ENCODE data around the gene EGFL7. TPM values are rescaled to one million over a fixed set of nuclear protein-coding genes. Genes with fewer than 3 reads are reported as not detected.

EGFL7 gene
- total RNA-seq, 1 donor from 2014 or later, result 16.3 TPM

DNA sequence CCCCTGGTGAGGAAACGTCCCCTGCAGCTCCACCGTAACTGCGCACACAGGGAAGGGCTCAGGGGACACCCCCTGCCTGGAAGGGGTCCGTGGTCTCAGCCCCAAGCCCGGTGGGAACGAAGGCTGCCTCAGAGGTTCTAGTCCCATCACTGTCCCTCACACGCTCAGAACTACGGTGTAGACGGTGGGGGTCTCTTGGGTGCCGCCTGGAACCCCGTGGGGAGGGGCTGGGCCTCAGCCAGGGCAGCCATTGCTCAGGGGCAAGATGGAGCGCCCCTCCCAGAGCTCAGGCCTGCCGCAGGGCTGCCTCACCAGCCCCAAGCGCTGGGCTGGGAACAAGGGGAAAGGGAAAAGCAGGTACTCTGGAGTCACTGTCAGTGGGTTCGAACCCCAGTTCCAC lies 21.6 kb downstream of the EGFL7 start:
- Mint-ChIP-seq H3K27me3 (peaks cover 7% of the 10 kb centered on the region), H3K27ac (no peak overlapping the region), H3K9me3 (ENCODE audit: low read depth) (no peaks in the 10 kb centered on the region), H3K4me3 (ENCODE audit: low read depth) (no peak overlapping the region), H3K4me1 (ENCODE audit: low read depth) (peaks cover 6% of the 10 kb centered on the region), H3K36me3 (ENCODE audit: insufficient read depth) (no peaks in the 10 kb centered on the region)
- no peak for DNase-seq (ENCODE audit: low spot score, unreplicated experiment)
- TF ChIP-seq, protein P1, sequence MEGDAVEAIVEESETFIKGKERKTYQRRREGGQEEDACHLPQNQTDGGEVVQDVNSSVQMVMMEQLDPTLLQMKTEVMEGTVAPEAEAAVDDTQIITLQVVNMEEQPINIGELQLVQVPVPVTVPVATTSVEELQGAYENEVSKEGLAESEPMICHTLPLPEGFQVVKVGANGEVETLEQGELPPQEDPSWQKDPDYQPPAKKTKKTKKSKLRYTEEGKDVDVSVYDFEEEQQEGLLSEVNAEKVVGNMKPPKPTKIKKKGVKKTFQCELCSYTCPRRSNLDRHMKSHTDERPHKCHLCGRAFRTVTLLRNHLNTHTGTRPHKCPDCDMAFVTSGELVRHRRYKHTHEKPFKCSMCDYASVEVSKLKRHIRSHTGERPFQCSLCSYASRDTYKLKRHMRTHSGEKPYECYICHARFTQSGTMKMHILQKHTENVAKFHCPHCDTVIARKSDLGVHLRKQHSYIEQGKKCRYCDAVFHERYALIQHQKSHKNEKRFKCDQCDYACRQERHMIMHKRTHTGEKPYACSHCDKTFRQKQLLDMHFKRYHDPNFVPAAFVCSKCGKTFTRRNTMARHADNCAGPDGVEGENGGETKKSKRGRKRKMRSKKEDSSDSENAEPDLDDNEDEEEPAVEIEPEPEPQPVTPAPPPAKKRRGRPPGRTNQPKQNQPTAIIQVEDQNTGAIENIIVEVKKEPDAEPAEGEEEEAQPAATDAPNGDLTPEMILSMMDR (IDR thresholded peaks at IDR 0.05; ENCODE audit: unreplicated experiment), result no peak

DNA sequence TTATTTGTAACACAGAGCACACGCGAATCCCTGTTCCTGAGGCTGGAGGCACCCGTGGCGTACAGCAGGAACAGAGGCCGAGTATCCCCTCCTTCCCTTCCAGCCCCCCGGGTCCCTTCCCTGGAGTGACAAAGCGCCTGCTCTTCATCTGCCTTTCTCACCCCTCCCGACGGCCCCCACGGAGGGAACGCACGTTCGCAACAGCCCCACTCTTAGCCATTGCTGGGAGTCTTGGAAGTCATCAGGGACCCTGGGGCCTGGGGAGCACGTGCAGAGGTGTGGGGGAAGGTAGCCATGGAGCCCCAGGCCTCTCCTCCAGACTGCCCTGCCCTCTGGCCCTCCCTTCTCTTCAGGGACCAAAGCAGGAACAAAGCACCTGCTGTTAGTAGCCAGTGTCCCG lies 22.1 kb downstream of the EGFL7 start:
- Mint-ChIP-seq H3K36me3 (ENCODE audit: insufficient read depth) (no peaks in the 10 kb centered on the region), H3K4me3 (ENCODE audit: low read depth) (no peak overlapping the region), H3K27ac (no peak overlapping the region), H3K4me1 (ENCODE audit: low read depth) (peaks cover 6% of the 10 kb centered on the region), H3K9me3 (ENCODE audit: low read depth) (no peaks in the 10 kb centered on the region), H3K27me3 (peaks cover 7% of the 10 kb centered on the region)
- TF ChIP-seq, protein P1 (IDR thresholded peaks at IDR 0.05; ENCODE audit: unreplicated experiment), result no peak
- no peak for DNase-seq (ENCODE audit: low spot score, unreplicated experiment)

DNA sequence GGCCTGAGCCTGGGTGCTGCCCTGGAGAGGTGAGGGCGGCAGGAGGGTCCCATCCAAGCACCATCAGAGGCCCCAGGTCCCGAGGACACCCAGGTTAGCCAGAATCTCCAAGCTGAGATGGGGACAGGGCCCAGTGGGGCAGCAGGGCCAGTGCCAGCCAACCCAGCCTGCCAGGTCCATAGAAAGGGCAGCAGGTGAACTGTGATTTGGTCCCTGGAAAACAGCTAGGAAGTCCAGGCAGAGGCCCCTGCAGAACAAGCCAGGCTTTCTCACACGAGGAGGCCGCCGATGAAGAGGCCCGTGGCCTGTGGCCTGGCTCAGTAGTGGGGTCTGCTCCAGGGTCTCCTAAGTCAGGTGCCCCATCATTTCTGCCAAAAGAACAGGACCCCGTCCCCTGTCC lies 22.5 kb downstream of the EGFL7 start:
- Mint-ChIP-seq H3K27me3 (peaks cover 10% of the 10 kb centered on the region), H3K27ac (no peak overlapping the region), H3K9me3 (ENCODE audit: low read depth) (no peaks in the 10 kb centered on the region), H3K4me1 (ENCODE audit: low read depth) (peaks cover 6% of the 10 kb centered on the region), H3K4me3 (ENCODE audit: low read depth) (no peak overlapping the region), H3K36me3 (ENCODE audit: insufficient read depth) (no peaks in the 10 kb centered on the region)
- TF ChIP-seq, protein P1 (IDR thresholded peaks at IDR 0.05; ENCODE audit: unreplicated experiment), result no peak
- no peak for DNase-seq (ENCODE audit: low spot score, unreplicated experiment)

DNA sequence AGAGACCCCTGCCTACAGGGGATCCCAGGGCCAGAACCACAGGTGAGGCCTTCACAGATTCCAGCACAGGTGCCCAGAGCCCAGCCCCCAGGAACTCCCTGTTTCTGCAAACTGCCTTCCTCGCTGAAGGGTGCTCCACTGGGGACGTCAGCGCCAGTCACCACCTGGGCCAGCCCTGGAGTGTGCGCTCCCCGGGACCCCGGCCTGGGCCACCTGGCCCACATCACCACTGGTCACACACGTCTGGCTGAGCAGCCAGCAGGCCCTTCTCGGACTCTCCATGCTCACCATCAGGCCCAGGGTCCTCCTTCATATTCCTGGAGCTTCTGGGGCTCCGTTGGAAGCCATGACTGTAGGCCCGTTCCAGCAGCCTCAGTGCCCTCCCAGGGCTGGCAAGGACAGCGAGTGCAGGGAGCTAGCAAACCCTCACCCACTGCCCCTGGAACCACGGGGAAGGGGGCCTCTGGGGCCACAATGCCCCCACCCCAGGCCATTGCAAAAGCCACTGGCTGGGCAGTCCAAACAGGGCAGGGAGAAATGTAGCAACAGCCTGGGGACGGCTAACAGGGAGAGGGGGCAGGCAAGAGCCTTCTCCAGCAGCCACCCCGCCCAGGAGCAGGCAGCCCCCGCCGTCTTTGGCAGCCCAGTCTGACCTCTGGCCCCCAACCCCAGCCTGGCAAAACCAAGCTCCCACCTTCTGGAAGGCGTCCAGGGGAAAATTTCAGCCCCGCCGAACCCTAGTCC lies 23.2 kb downstream of the EGFL7 start:
- Mint-ChIP-seq H3K9me3 (ENCODE audit: low read depth) (no peaks in the 10 kb centered on the region), H3K4me1 (ENCODE audit: low read depth) (peaks cover 6% of the 10 kb centered on the region), H3K36me3 (ENCODE audit: insufficient read depth) (no peaks in the 10 kb centered on the region), H3K27me3 (peaks cover 10% of the 10 kb centered on the region), H3K4me3 (ENCODE audit: low read depth) (peak overlapping the region; percentile 77), H3K27ac (no peak overlapping the region)
- DNase-seq (ENCODE audit: low spot score, unreplicated experiment), result no peak
- TF ChIP-seq, protein P1 (IDR thresholded peaks at IDR 0.05; ENCODE audit: unreplicated experiment), result no peak

DNA sequence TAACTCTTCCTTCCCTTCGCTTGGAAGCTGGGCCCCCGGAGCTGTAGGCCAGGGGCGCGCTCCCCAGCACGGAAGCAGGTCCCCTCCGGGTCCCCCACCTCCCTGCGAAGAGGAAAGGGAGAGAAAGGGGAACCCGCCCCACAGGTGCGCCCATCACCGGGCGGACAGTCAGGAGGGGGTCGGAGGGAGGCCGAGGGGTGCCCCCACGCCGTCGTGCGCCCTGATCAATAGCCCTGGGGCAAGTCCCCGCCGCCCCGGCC lies 23.7 kb downstream of the EGFL7 start:
- peaks cover 6% of the 10 kb centered on the region for H3K4me1 Mint-ChIP-seq (ENCODE audit: low read depth)
- TF ChIP-seq, protein P1 (IDR thresholded peaks at IDR 0.05; ENCODE audit: unreplicated experiment), result no peak
- no peak overlapping the region for H3K27ac Mint-ChIP-seq
- H3K4me3 Mint-ChIP-seq (ENCODE audit: low read depth), result peak overlapping the region; percentile 77
- H3K9me3 Mint-ChIP-seq (ENCODE audit: low read depth), result no peaks in the 10 kb centered on the region
- DNase-seq (ENCODE audit: low spot score, unreplicated experiment), result no peak
- H3K36me3 Mint-ChIP-seq (ENCODE audit: insufficient read depth), result no peaks in the 10 kb centered on the region
- peaks cover 10% of the 10 kb centered on the region for H3K27me3 Mint-ChIP-seq
